AG04450 (cell line): ENCODE measurements around the gene OR51B5. TPM values are rescaled to one million over a fixed set of nuclear protein-coding genes. Genes with fewer than 3 reads are reported as not detected.
"Not testable (repeated sequence)": the region's sequence is repeated elsewhere in the genome, so short reads cannot be mapped to it uniquely, and the experiment has no call there.

Experiments
- CTCF ChIA-PET: fragments of 300-600, 350-600 bp; formaldehyde crosslinking; extraction: SDS; loops from one replicate; lab custom pipeline; 2022; ENCODE audit warnings: antibody characterized with exemption, inconsistent platforms; lab: Charles Lee
- POLR2A ChIA-PET: fragments of 350-600 bp; formaldehyde crosslinking; extraction: SDS; loops from one replicate; lab custom pipeline; 2021; ENCODE audit warnings: antibody characterized with exemption, inconsistent platforms; lab: Yijun Ruan, JAX
- DNase-seq: peaks from one replicate; pipeline ENCODE4 v3.0.0-alpha.2; 2011; ENCODE audit warnings: low read depth, low spot score
- H3K27ac ChIP-seq: one replicate; pipeline ENCODE4 v1.5.1; 2012; ENCODE audit warnings: low read depth, low read length, control low read depth
- H3K27me3 ChIP-seq: one replicate; pipeline ENCODE4 v1.6.0; 2012; ENCODE audit warnings: low read length; ENCODE audit not compliant: control insufficient read depth, insufficient read depth
- H3K4me3 ChIP-seq: 2 replicates; pipeline ENCODE4 v1.5.1; 2011; ENCODE audit warnings: mild to moderate bottlenecking, low read depth, low read length, control low read depth
- H3K9me3 ChIP-seq: 2 replicates; pipeline ENCODE4 v1.5.1; 2012; ENCODE audit warnings: low read length; ENCODE audit not compliant: control insufficient read depth, insufficient read depth
- CTCF ChIP-seq: IDR thresholded peaks from 2 replicates; pipeline ENCODE4 v1.5.1; 2011; ENCODE audit warnings: low read depth, low read length, control low read depth, inconsistent platforms
- polyA plus RNA-seq: library from polyadenylated mRNA; depleted of rRNA; stranded (reverse); fragments of >200 nt; gene quantifications from 2 replicates; pipeline ENCODE4 v1.2.3, GENCODE V29; 2011

OR51B5 gene
- polyA plus RNA-seq, 1 experiment: 0.84 TPM

DNA sequence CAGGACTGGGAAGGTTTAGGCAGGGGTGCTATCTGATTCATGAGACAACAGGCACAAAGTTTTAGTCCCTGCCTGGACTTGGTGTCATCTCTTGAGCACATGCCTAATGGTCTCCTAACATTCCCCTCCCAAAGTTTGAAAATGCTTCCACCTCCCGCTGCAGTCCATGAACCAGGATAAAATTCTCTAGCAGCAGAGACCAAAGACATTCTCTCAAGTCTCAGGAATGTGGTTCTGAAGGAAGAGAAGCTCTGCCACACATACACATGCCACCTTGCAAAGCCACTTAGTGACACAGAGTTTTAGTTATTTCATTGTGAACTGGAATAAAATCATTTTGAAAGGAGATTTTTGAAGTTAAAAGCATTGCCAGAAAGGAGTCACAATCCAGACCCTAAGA, 23.5 kb upstream of the OR51B5 start:
- Histone ChIP-seq H3K27me3 (no peaks in the 10 kb centered on the region), H3K27ac (peak overlapping the region; percentile 87), H3K9me3 (no peaks in the 10 kb centered on the region), H3K4me3 (no peak overlapping the region)
- POLR2A ChIA-PET: interaction anchor here (1.3 kb wide), 1 partner anchor 23 kb away, joined by 5 read pairs; the partner anchor contains the start of gene OR51B5
- CTCF ChIA-PET: interaction anchor here (0.7 to 2.3 kb wide), 4 partner anchors 162 to 242 kb away, joined by 3 to 25 read pairs (median 8); no protein-coding TSS in a partner anchor
- TF ChIP-seq CTCF: no peak
- no peak for DNase-seq

DNA sequence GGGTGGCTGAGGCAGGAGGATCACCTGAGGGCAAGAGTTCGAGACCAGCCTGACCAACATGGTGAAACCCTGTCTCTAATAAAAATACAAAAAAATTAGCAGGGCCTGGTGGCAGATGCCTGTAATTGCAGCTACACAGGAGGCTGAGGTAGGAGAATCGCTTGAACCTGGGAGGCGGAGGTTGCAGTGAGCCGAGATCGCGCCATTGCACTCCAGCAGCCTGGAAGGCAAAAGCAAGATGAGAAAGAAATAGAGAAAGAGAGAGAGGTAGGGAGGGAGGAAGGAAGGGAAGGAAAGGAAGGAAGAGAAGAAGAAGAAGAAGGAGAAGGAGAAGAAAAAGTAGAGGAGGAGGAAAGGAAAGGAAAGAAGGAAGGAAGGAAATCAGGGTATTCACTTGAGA, 23.0 kb upstream of the OR51B5 start:
- peak overlapping the region; percentile 87 for H3K27ac ChIP-seq
- POLR2A ChIA-PET, H3K4me3 ChIP-seq, H3K27me3 ChIP-seq, H3K9me3 ChIP-seq, DNase-seq: not testable (repeated sequence)
- CTCF ChIA-PET: interaction anchor here (0.7 kb wide), 1 partner anchor 162 kb away, joined by 3 read pairs; no protein-coding TSS in a partner anchor

- no peaks in the 10 kb centered on the region for H3K27me3 ChIP-seq
- ChIA-PET POLR2A (interaction anchor here (1.2 to 2.0 kb wide), 3 partner anchors 21 to 83 kb away, joined by 3 to 14 read pairs (median 12); partner anchors contain the start of gene OR51B5), CTCF (interaction anchor here (0.9 to 2.1 kb wide), 4 partner anchors 20 to 240 kb away, joined by 3 to 15 read pairs (median 7); partner anchors contain the start of gene OR51B5)
- TF ChIP-seq CTCF: no peak
- no peaks in the 10 kb centered on the region for H3K9me3 ChIP-seq
- H3K27ac ChIP-seq: peak overlapping the region; percentile 88
- no peak overlapping the region for H3K4me3 ChIP-seq
- peak; percentile 87 for DNase-seq
These were observed 20.9 kb upstream of the OR51B5 start for GRCh38 chr11:5364214-5364613.

GRCh38 chr11:5363679-5364078, 20.4 kb upstream of the OR51B5 start:
- ChIA-PET CTCF (interaction anchor here (0.9 to 2.1 kb wide), 4 partner anchors 20 to 239 kb away, joined by 3 to 15 read pairs (median 7); partner anchors contain the start of gene OR51B5), POLR2A (interaction anchor here (0.7 to 2.0 kb wide), 4 partner anchors 20 to 85 kb away, joined by 3 to 14 read pairs (median 8); partner anchors contain the start of gene OR51B5)
- H3K27me3 ChIP-seq: no peaks in the 10 kb centered on the region
- H3K4me3 ChIP-seq: no peak overlapping the region
- no peaks in the 10 kb centered on the region for H3K9me3 ChIP-seq
- DNase-seq: no peak
- TF ChIP-seq CTCF: no peak
- H3K27ac ChIP-seq: peak overlapping the region; percentile 71

- ChIA-PET CTCF (interaction anchor here (0.5 kb wide), 1 partner anchor 153 kb away, joined by 3 read pairs; no protein-coding TSS in a partner anchor), POLR2A (interaction anchor here (0.6 to 0.7 kb wide), 2 partner anchors 24 to 82 kb away, joined by 3 read pairs; no protein-coding TSS in a partner anchor)
- H3K9me3 ChIP-seq: no peaks in the 10 kb centered on the region
- H3K4me3 ChIP-seq: no peak overlapping the region
- no peak for TF ChIP-seq CTCF
- no peak for DNase-seq
- H3K27ac ChIP-seq: peak overlapping the region; percentile 39
- H3K27me3 ChIP-seq: no peaks in the 10 kb centered on the region
These were observed 18.8 kb upstream of the OR51B5 start for GRCh38 chr11:5362017-5362625.

DNA sequence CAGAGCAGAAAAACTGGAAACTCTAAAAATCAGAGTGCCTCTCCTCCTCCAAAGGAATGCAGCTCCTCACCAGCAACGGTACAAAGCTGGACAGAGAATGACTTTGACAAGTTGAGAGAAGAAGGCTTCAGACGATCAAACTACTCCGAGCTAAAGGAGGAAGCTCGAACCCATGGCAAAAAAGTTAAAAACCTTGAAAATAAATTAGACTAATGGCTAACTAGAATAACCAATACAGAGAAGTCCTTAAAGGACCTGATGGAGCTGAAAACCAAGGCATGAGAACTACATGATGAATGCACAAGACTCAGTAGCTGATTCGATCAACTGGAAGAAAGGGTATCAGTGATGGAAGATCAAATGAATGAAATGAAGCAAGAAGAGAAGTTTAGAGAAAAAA, 12.7 kb upstream of the OR51B5 start:
- CTCF ChIA-PET, POLR2A ChIA-PET, DNase-seq: not testable (repeated sequence)

More for the DNA sequence above, 12.7 kb upstream of the OR51B5 start:
- H3K27me3 ChIP-seq, H3K9me3 ChIP-seq, H3K27ac ChIP-seq, H3K4me3 ChIP-seq: not testable (repeated sequence)
